Neuronal stem cell (in vitro differentiated cells): Measurements from ENCODE around the gene SCARF2. TPM values are rescaled to one million over a fixed set of nuclear protein-coding genes. Genes with fewer than 3 reads are reported as not detected.

Experiments
- small RNA-seq: library from polyadenylated mRNA; stranded (forward); fragments of <200 nt; extraction: miRNeasy Mini kit (QIAGEN cat#:217004); gene quantifications from one replicate; pipeline ENCODE3, GENCODE V24; 2013; ENCODE audit not compliant: insufficient read depth

SCARF2 gene

Small RNA genes within 50 kb of the gene (small RNA-seq; reads per million reads assigned to genes)
- gene RF00019 = not detected
- gene RN7SL812P = not detected
- gene RNU6-225P = not detected
- not detected for gene RNY1P9
